HG03354 (cell line): ENCODE data around the gene SYN1.
A peak's percentile ranks its signal among the peaks of the same experiment; 100 is the strongest.

Experiments
- ATAC-seq: cut with Tn5 transposase; IDR thresholded peaks from one replicate; pipeline ENCODE4 v1.9.1; 2021; ENCODE audit warnings: mild to moderate bottlenecking; ENCODE audit not compliant: unreplicated experiment, poor library complexity, severe bottlenecking

Gene SYN1

GRCh38 chrX:47637546-47638195 is 18.0 kb upstream of the SYN1 start:
- peak; percentile 86 for ATAC-seq

- ATAC-seq: no peak
Measured at GRCh38 chrX:47634871-47635575, 15.4 kb upstream of the SYN1 start.

- no peak for ATAC-seq
Measured at GRCh38 chrX:47633689-47634590, 14.3 kb upstream of the SYN1 start.

GRCh38 chrX:47632666-47633065 is 13.0 kb upstream of the SYN1 start:
- ATAC-seq: no peak

GRCh38 chrX:47631676-47632075 is 12.0 kb upstream of the SYN1 start:
- ATAC-seq: no peak

GRCh38 chrX:47629419-47630200 is 10.0 kb upstream of the SYN1 start, which contains the start of gene CFP:
Gene CFP (minus strand): TSS chrX:47629930. CDS start chrX:47629844, 86 bp downstream.
- no peak for ATAC-seq

- ATAC-seq: peak; percentile 44
Measured at GRCh38 chrX:47628982-47629381, 9.3 kb upstream of the SYN1 start.

- ATAC-seq: no peak
Measured at GRCh38 chrX:47625365-47625764, 5.7 kb upstream of the SYN1 start.

- ATAC-seq: no peak
Measured at GRCh38 chrX:47623540-47624027, 3.9 kb upstream of the SYN1 start.

- no peak for ATAC-seq
Measured at GRCh38 chrX:47621851-47622250, 2.2 kb upstream of the SYN1 start.

GRCh38 chrX:47620303-47620685 is 637 bp upstream of the SYN1 start:
- ATAC-seq: no peak

- no peak for ATAC-seq
Measured at GRCh38 chrX:47618923-47619485, 653 bp downstream of the SYN1 start.

GRCh38 chrX:47614618-47615017 is 5.0 kb downstream of the SYN1 start:
- ATAC-seq: no peak

GRCh38 chrX:47613082-47613481 is 6.6 kb downstream of the SYN1 start:
- ATAC-seq: no peak

GRCh38 chrX:47612418-47612817 is 7.2 kb downstream of the SYN1 start:
- ATAC-seq: no peak

- no peak for ATAC-seq
Measured at GRCh38 chrX:47611926-47612325, 7.7 kb downstream of the SYN1 start.

GRCh38 chrX:47611489-47611888 is 8.2 kb downstream of the SYN1 start:
- ATAC-seq: no peak

GRCh38 chrX:47610511-47610910 is 9.1 kb downstream of the SYN1 start:
- ATAC-seq: no peak

GRCh38 chrX:47608130-47608810 is 11.4 kb downstream of the SYN1 start:
- no peak for ATAC-seq
